GM21360 (cell line): ENCODE measurements around the gene SRGAP1.
"Not testable (repeated sequence)": the region's sequence is repeated elsewhere in the genome, so short reads cannot be mapped to it uniquely, and the experiment has no call there.

Source experiments
- ATAC-seq: cut with Tn5 transposase; IDR thresholded peaks from one replicate; pipeline ENCODE4 v1.9.1; 2021; ENCODE audit warnings: mild to moderate bottlenecking, moderate library complexity; ENCODE audit not compliant: unreplicated experiment

SRGAP1 gene

GRCh38 chr12:64184216-64184615 is 339.7 kb downstream of the SRGAP1 start:
- no peak for ATAC-seq

- peak; percentile 68 for ATAC-seq
These were observed 342.3 kb downstream of the SRGAP1 start for GRCh38 chr12:64186789-64187188.

- no peak for ATAC-seq
These were observed 342.9 kb downstream of the SRGAP1 start for GRCh38 chr12:64187370-64187769.

GRCh38 chr12:64187794-64188193 is 343.3 kb downstream of the SRGAP1 start:
- ATAC-seq, result no peak

- ATAC-seq, result no peak
These were observed 345.0 kb downstream of the SRGAP1 start for GRCh38 chr12:64189530-64189929.

GRCh38 chr12:64190140-64190539 is 345.6 kb downstream of the SRGAP1 start:
- no peak for ATAC-seq

- peak; percentile 91 for ATAC-seq
These were observed 348.3 kb downstream of the SRGAP1 start for GRCh38 chr12:64192644-64193444.

- no peak for ATAC-seq
These were observed 349.4 kb downstream of the SRGAP1 start for GRCh38 chr12:64193931-64194330.

- ATAC-seq, result no peak
These were observed 350.0 kb downstream of the SRGAP1 start for GRCh38 chr12:64194333-64195149.

- ATAC-seq, result not testable (repeated sequence)
These were observed 351.3 kb downstream of the SRGAP1 start for GRCh38 chr12:64195841-64196240.

- no peak for ATAC-seq
These were observed 358.5 kb downstream of the SRGAP1 start for GRCh38 chr12:64203036-64203435.

GRCh38 chr12:64203775-64204174 is 359.3 kb downstream of the SRGAP1 start:
- ATAC-seq, result no peak

GRCh38 chr12:64205542-64205941 is 361.0 kb downstream of the SRGAP1 start:
- ATAC-seq, result no peak

GRCh38 chr12:64207453-64207852 is 363.0 kb downstream of the SRGAP1 start:
- no peak for ATAC-seq
